Kidney epithelial cell (primary cell): ENCODE measurements around the gene PHYHD1. TPM values are rescaled to one million over a fixed set of nuclear protein-coding genes. Genes with fewer than 3 reads are reported as not detected.
"Not testable (repeated sequence)": the region's sequence is repeated elsewhere in the genome, so short reads cannot be mapped to it uniquely, and the experiment has no call there.

ENCODE experiments used
- DNase-seq: peaks from one replicate; pipeline ENCODE4 v3.0.0-alpha.2; 2010; ENCODE audit warnings: low read depth
- H3K27me3 ChIP-seq: 2 replicates; pipeline ENCODE4 v1.6.0; 2011; ENCODE audit warnings: low read length; ENCODE audit not compliant: control insufficient read depth, insufficient read depth
- H3K36me3 ChIP-seq: 2 replicates; pipeline ENCODE4 v1.5.1; 2011; ENCODE audit warnings: low read length; ENCODE audit not compliant: control insufficient read depth, insufficient read depth
- H3K4me3 ChIP-seq: 2 replicates; pipeline ENCODE4 v1.5.1; 2011; ENCODE audit warnings: low read depth, mild to moderate bottlenecking, control low read depth, low read length
- CTCF ChIP-seq: IDR thresholded peaks from 2 replicates; pipeline ENCODE4 v1.5.1; 2011; ENCODE audit warnings: mild to moderate bottlenecking, moderate library complexity, low read length, control low read depth, inconsistent platforms; ENCODE audit not compliant: insufficient read depth, poor library complexity, severe bottlenecking
- total RNA-seq: library from RNA; depleted of rRNA; stranded (reverse); fragments of >200 nt; gene quantifications from 2 replicates; pipeline ENCODE4 v1.2.3, GENCODE V29; 2015

The PHYHD1 gene
- total RNA-seq, 1 donor from 2014 or later: 21.2 TPM

- H3K36me3 ChIP-seq: no peaks in the 10 kb centered on the region
- no peak for TF ChIP-seq CTCF
- no peak for DNase-seq
- no peaks in the 10 kb centered on the region for H3K27me3 ChIP-seq
- no peak overlapping the region for H3K4me3 ChIP-seq
Measured at GRCh38 chr9:128936171-128936865, 15.5 kb downstream of the PHYHD1 start.

GRCh38 chr9:128937310-128938165 lies 16.8 kb downstream of the PHYHD1 start:
- H3K27me3 ChIP-seq: no peaks in the 10 kb centered on the region
- DNase-seq: no peak

GRCh38 chr9:128940271-128940921 lies 19.6 kb downstream of the PHYHD1 start:
- no peak for DNase-seq
- Histone ChIP-seq H3K27me3 (no peaks in the 10 kb centered on the region), H3K4me3 (no peak overlapping the region), H3K36me3 (peaks cover 2% of the 10 kb centered on the region)
- no peak for TF ChIP-seq CTCF

More at GRCh38 chr9:128937310-128938165, 16.8 kb downstream of the PHYHD1 start:
- H3K36me3 ChIP-seq: peaks cover 2% of the 10 kb centered on the region
- H3K4me3 ChIP-seq: no peak overlapping the region
- TF ChIP-seq CTCF: no peak

GRCh38 chr9:128940946-128941755 lies 20.4 kb downstream of the PHYHD1 start:
- Histone ChIP-seq H3K4me3 (no peak overlapping the region), H3K27me3 (no peaks in the 10 kb centered on the region), H3K36me3 (peaks cover 2% of the 10 kb centered on the region)
- TF ChIP-seq CTCF: no peak
- no peak for DNase-seq

DNA sequence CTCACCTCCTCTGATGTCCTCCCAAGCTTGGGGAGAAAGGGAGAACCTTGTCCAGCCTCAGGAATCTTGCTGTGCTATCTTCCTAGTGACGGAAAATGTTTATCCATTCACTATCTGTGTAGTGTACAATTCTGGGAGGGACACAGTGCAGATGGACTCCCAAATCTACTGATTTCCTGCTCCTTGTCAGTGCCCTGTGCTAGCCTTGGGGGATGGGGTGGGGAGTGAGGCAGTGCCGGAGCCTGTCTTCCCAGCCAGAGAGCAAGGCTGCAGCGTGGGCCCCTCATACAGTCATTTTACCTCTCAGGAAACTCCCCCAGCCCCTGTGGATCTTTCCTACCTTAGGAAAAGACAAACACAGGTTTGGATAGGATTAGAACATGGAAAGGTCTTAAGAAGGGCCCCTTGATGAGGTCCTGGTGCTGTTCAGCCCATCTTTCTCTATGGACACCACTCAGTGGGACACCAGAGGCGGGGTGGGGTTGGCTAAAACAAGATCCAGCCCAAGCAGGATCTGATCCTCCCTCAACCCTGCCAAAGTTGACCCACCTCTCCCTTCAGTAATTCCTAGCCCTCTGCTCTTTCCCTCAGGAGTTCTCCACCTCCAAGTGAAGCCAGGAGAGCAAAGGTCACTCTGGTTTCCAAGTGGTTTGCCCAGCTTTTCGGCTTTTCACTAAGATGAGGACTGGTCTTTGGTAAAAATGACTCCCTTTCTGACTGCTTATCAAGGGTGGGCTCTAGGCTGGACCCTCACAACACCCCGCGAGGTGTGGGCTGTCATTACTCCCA lies 23.2 kb downstream of the PHYHD1 start:
- no peaks in the 10 kb centered on the region for H3K27me3 ChIP-seq
- no peak for DNase-seq
- no peak overlapping the region for H3K4me3 ChIP-seq
- H3K36me3 ChIP-seq: peaks cover 2% of the 10 kb centered on the region
- no peak for TF ChIP-seq CTCF

DNA sequence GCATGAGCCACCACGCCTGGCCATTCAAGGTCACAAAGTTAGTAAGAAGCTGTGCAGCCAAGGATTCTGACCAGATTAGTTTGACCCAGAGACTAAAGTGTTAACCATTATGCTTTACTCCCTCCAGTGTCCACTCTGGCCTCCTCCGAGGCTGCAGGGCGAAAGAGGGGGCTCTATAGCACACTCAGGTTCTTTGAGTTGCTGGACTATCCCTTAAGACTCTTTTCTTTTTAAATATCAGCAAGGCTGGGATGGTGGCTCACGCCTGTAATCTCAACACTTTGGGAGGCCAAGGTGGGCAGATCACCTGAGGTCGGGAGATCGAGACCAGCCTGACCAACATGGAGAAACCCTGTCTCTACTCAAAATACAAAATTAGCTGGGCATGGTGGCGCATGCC lies 24.2 kb downstream of the PHYHD1 start:
- not testable (repeated sequence) for H3K36me3 ChIP-seq, DNase-seq, H3K27me3 ChIP-seq, H3K4me3 ChIP-seq
